Activated gamma-delta T cell treated with anti-CD3 and anti-CD28 coated beads, Interleukin-2, amount 50 U/mL, for 16 hours (primary cell): ENCODE data around the gene RMND5B.
A peak's percentile ranks its signal among the peaks of the same experiment; 100 is the strongest.
"Not testable (repeated sequence)": the region's sequence is repeated elsewhere in the genome, so short reads cannot be mapped to it uniquely, and the experiment has no call there.

Source experiments
- DNase-seq: peaks from one replicate; pipeline ENCODE4 v3.0.0-alpha.2; 2020; ENCODE audit warnings: low read depth

Gene RMND5B

GRCh38 chr5:178130234-178130575 lies 609 bp upstream of the RMND5B start:
- DNase-seq = not testable (repeated sequence)

GRCh38 chr5:178131446-178131996 lies 707 bp downstream of the RMND5B start:
- no peak for DNase-seq

- no peak for DNase-seq
Measured at GRCh38 chr5:178136990-178137389, 6.2 kb downstream of the RMND5B start.

- no peak for DNase-seq
Measured at GRCh38 chr5:178137991-178138390, 7.2 kb downstream of the RMND5B start.

GRCh38 chr5:178141550-178141949 lies 10.7 kb downstream of the RMND5B start:
- DNase-seq = no peak

GRCh38 chr5:178142642-178143041 lies 11.8 kb downstream of the RMND5B start:
- DNase-seq = no peak

- no peak for DNase-seq
Measured at GRCh38 chr5:178143246-178143645, 12.4 kb downstream of the RMND5B start.

GRCh38 chr5:178143901-178144300 lies 13.1 kb downstream of the RMND5B start:
- no peak for DNase-seq

GRCh38 chr5:178145965-178146820 lies 15.4 kb downstream of the RMND5B start:
- DNase-seq = peak; percentile 67

- DNase-seq = no peak
Measured at GRCh38 chr5:178147406-178147805, 16.6 kb downstream of the RMND5B start.

- DNase-seq = no peak
Measured at GRCh38 chr5:178149199-178149932, 18.6 kb downstream of the RMND5B start.

- no peak for DNase-seq
Measured at GRCh38 chr5:178150977-178151734, 20.3 kb downstream of the RMND5B start.

GRCh38 chr5:178152491-178153444 lies 22.0 kb downstream of the RMND5B start:
- no peak for DNase-seq

GRCh38 chr5:178153530-178154340 lies 22.9 kb downstream of the RMND5B start, which contains the start of gene NHP2:
Gene NHP2 (minus strand): TSS chr5:178153885. CDS start chr5:178153817, 68 bp downstream.
- DNase-seq = peak; percentile 94

GRCh38 chr5:178155065-178155464 lies 24.3 kb downstream of the RMND5B start:
- DNase-seq = no peak

- DNase-seq = no peak
Measured at GRCh38 chr5:178160176-178160575, 29.4 kb downstream of the RMND5B start.

GRCh38 chr5:178162481-178162880 lies 31.7 kb downstream of the RMND5B start:
- no peak for DNase-seq

GRCh38 chr5:178163772-178164735 lies 33.2 kb downstream of the RMND5B start:
- peak; percentile 91 for DNase-seq

- DNase-seq = no peak
Measured at GRCh38 chr5:178165581-178165980, 34.8 kb downstream of the RMND5B start.
